IMR-90 (cell line): ENCODE measurements around the gene AUH. TPM values are rescaled to one million over a fixed set of nuclear protein-coding genes. Genes with fewer than 3 reads are reported as not detected.

Experiments
- ATAC-seq: fragments of 200-7000 bp; cut with Tn5 transposase; 2 replicates; pipeline ENCODE4 v1.9.1; 2020; ENCODE audit warnings: low read depth, mild to moderate bottlenecking, moderate library complexity
- BruUV-seq: library from RNA; stranded (reverse); fragments of 400-500 nt; replicated peaks from 2 replicates; lab custom pipeline; 2021; lab: Mats Ljungman, UMichigan
- CTCF ChIA-PET: fragments of 300-600 bp; formaldehyde crosslinking; extraction: SDS; loops from one replicate; lab custom pipeline; 2021; ENCODE audit warnings: antibody characterized with exemption; lab: Yijun Ruan, JAX
- POLR2A ChIA-PET: fragments of 300-600 bp; sonication (Branson Sonifier 250); formaldehyde crosslinking; loops from one replicate; lab custom pipeline; 2022; ENCODE audit warnings: antibody characterized with exemption; ENCODE audit not compliant: unreplicated experiment; lab: Charles Lee
- DNase-seq: peaks from one replicate; pipeline ENCODE4 v3.0.0; 2013
- H2AFZ ChIP-seq: replicated peaks from 2 replicates; pipeline ENCODE3; 2013; ENCODE audit warnings: low read length, mild to moderate bottlenecking; ENCODE audit not compliant: poor library complexity
- H2AK5ac ChIP-seq: 2 replicates; pipeline ENCODE4 v1.6.1; 2013; ENCODE audit warnings: low read depth, low read length, inconsistent platforms
- H2AK9ac ChIP-seq: replicated peaks from 2 replicates; pipeline ENCODE3; 2013; ENCODE audit warnings: mild to moderate bottlenecking, low read depth, low read length, moderate library complexity; ENCODE audit not compliant: poor library complexity
- H2BK120ac ChIP-seq: 2 replicates; pipeline ENCODE4 v1.6.1; 2013; ENCODE audit warnings: low read depth, low read length, inconsistent platforms
- H2BK15ac ChIP-seq: 3 replicates; pipeline ENCODE4 v1.6.1; 2013; ENCODE audit warnings: low read depth, low read length, inconsistent platforms
- H2BK20ac ChIP-seq: 2 replicates; pipeline ENCODE4 v1.6.1; 2013; ENCODE audit warnings: low read depth, mild to moderate bottlenecking, inconsistent platforms, low read length, moderate library complexity
- H2BK5ac ChIP-seq: 2 replicates; pipeline ENCODE4 v1.6.1; 2013; ENCODE audit warnings: mild to moderate bottlenecking, low read depth, low read length, inconsistent platforms; ENCODE audit not compliant: poor library complexity, severe bottlenecking
- H3K14ac ChIP-seq: replicated peaks from 2 replicates; pipeline ENCODE4 v1.6.1; 2013; ENCODE audit warnings: low read depth, low read length, inconsistent platforms
- H3K18ac ChIP-seq: 2 replicates; pipeline ENCODE4 v1.6.1; 2013; ENCODE audit warnings: low read depth, low read length, control low read depth
- H3K23ac ChIP-seq: 2 replicates; pipeline ENCODE4 v1.6.1; 2013; ENCODE audit warnings: low read depth, low read length, inconsistent platforms
- H3K27ac ChIP-seq: 2 replicates; pipeline ENCODE4 v1.5.1; 2013; ENCODE audit warnings: mild to moderate bottlenecking, control low read depth, low read length; ENCODE audit not compliant: insufficient read depth
- H3K27me3 ChIP-seq: 2 replicates; pipeline ENCODE4 v1.6.1; 2013; ENCODE audit warnings: low read length; ENCODE audit not compliant: control insufficient read depth, insufficient read depth
- H3K36me3 ChIP-seq: 2 replicates; pipeline ENCODE4 v1.6.1; 2013; ENCODE audit warnings: low read length, mixed read lengths; ENCODE audit not compliant: control insufficient read depth, insufficient read depth
- H3K4ac ChIP-seq: 2 replicates; pipeline ENCODE4 v1.6.1; 2013; ENCODE audit warnings: low read depth, low read length, inconsistent platforms
- H3K4me1 ChIP-seq: 2 replicates; pipeline ENCODE4 v1.6.1; 2013; ENCODE audit warnings: low read length, mixed read lengths; ENCODE audit not compliant: control insufficient read depth, insufficient read depth
- H3K4me2 ChIP-seq: 2 replicates; pipeline ENCODE4 v1.6.1; 2013; ENCODE audit warnings: low read depth, mild to moderate bottlenecking, control low read depth, low read length, moderate library complexity
- H3K4me3 ChIP-seq: 2 replicates; pipeline ENCODE4 v1.5.1; 2013; ENCODE audit warnings: low read depth, mild to moderate bottlenecking, control low read depth, low read length, moderate library complexity; ENCODE audit not compliant: insufficient read depth
- H3K56ac ChIP-seq: 2 replicates; pipeline ENCODE4 v1.6.1; 2013; ENCODE audit warnings: low read length, inconsistent platforms; ENCODE audit not compliant: insufficient read depth; ENCODE audit errors: extremely low read depth
- H3K79me1 ChIP-seq, 2 experiments: 2 replicates each; pipeline ENCODE4 v1.6.1; 2013; ENCODE audit warnings: low read length in 2 of 2, inconsistent platforms in 1 of 2, low read depth in 1 of 2
- H3K9ac ChIP-seq: 2 replicates; pipeline ENCODE4 v1.6.1; 2013; ENCODE audit warnings: low read depth, low read length, control low read depth
- H3K9me1 ChIP-seq: 2 replicates; pipeline ENCODE4 v1.6.1; 2013; ENCODE audit warnings: low read length, inconsistent platforms; ENCODE audit not compliant: insufficient read depth
- H3K9me3 ChIP-seq: 2 replicates; pipeline ENCODE4 v1.6.1; 2013; ENCODE audit warnings: low read length; ENCODE audit not compliant: control insufficient read depth, insufficient read depth
- H4K20me1 ChIP-seq: 2 replicates; pipeline ENCODE4 v1.6.1; 2013; ENCODE audit warnings: low read length, inconsistent platforms; ENCODE audit not compliant: insufficient read depth
- H4K5ac ChIP-seq: 2 replicates; pipeline ENCODE4 v1.6.1; 2013; ENCODE audit warnings: mild to moderate bottlenecking, low read depth, low read length, control low read depth
- H4K8ac ChIP-seq, 2 experiments: 2 replicates each; pipeline ENCODE4 v1.6.1; 2013; ENCODE audit warnings: low read depth in 2 of 2, low read length in 2 of 2, control low read depth in 1 of 2, inconsistent platforms in 1 of 2
- H4K91ac ChIP-seq: 2 replicates; pipeline ENCODE4 v1.6.1; 2013; ENCODE audit warnings: low read depth, low read length, inconsistent platforms; ENCODE audit not compliant: insufficient read depth
- BHLHE40 ChIP-seq: fragments of 150-350 bp; IDR thresholded peaks from 2 replicates; pipeline ENCODE4 v1.6.1; 2016; ENCODE audit warnings: mild to moderate bottlenecking, low read depth, low read length
- CEBPB ChIP-seq: IDR thresholded peaks from 2 replicates; pipeline ENCODE4 v1.6.1; 2012; ENCODE audit warnings: low read depth, low read length, improper control_type of control experiment
- CHD1 ChIP-seq: IDR thresholded peaks from 2 replicates; pipeline ENCODE4 v1.6.1; 2012; ENCODE audit warnings: low read depth, low read length, improper control_type of control experiment
- CTCF ChIP-seq: conservative IDR thresholded peaks from 2 replicates; pipeline ENCODE4 v1.5.1; 2012; ENCODE audit warnings: mild to moderate bottlenecking, low read depth, low read length, improper control_type of control experiment
- ELK1 ChIP-seq: fragments of 150-350 bp; IDR thresholded peaks from 2 replicates; pipeline ENCODE4 v1.6.1; 2016; ENCODE audit warnings: low read depth, mild to moderate bottlenecking, low read length, moderate library complexity, borderline replicate concordance
- FOS ChIP-seq: fragments of 150-350 bp; IDR thresholded peaks from 2 replicates; pipeline ENCODE4 v1.6.1; 2016; ENCODE audit warnings: low read depth, low read length
- MAFK ChIP-seq: IDR thresholded peaks from 2 replicates; pipeline ENCODE4 v1.6.1; 2012; ENCODE audit warnings: low read depth, low read length, improper control_type of control experiment
- MAZ ChIP-seq: IDR thresholded peaks from 2 replicates; pipeline ENCODE4 v1.6.1; 2012; ENCODE audit warnings: low read depth, mild to moderate bottlenecking, low read length, improper control_type of control experiment, moderate library complexity, borderline replicate concordance
- MXI1 ChIP-seq: IDR thresholded peaks from 2 replicates; pipeline ENCODE4 v1.6.1; 2012; ENCODE audit warnings: low read depth, mild to moderate bottlenecking, low read length, moderate library complexity, borderline replicate concordance
- NFE2L2 ChIP-seq: fragments of 150-350 bp; IDR thresholded peaks from 2 replicates; pipeline ENCODE4 v1.6.1; 2016; ENCODE audit warnings: low read depth, mild to moderate bottlenecking, low read length
- RAD21 ChIP-seq: IDR thresholded peaks from 2 replicates; pipeline ENCODE4 v1.6.1; 2012; ENCODE audit warnings: low read length, improper control_type of control experiment
- RCOR1 ChIP-seq: IDR thresholded peaks from 2 replicates; pipeline ENCODE4 v1.6.1; 2012; ENCODE audit warnings: mild to moderate bottlenecking, low read length, improper control_type of control experiment; ENCODE audit not compliant: insufficient replicate concordance
- RFX5 ChIP-seq: IDR thresholded peaks from 2 replicates; pipeline ENCODE4 v1.8.0; 2012; ENCODE audit warnings: low read depth, mild to moderate bottlenecking, low read length, moderate library complexity
- USF2 ChIP-seq: fragments of 150-350 bp; IDR thresholded peaks from 2 replicates; pipeline ENCODE4 v1.6.1; 2017; ENCODE audit warnings: mild to moderate bottlenecking, antibody characterized with exemption, low read length, low read depth
- WGBS, 2 experiments: methylation state at CpG; one replicate each; pipeline versions ENCODE4 v1.1.5 to v1.1.7; 2013; ENCODE audit warnings: missing lambda C conversion rate in 2 of 2; ENCODE audit not compliant: insufficient read length in 1 of 2; ENCODE audit errors: extremely low coverage in 2 of 2; 5-methylcytosine and 5-hydroxymethylcytosine counted together
- dilution Hi-C: fragments of 300-500 bp; cut with HindIII; formaldehyde crosslinking; loops from one replicate; pipeline ENCODE4 v1.14.3; 2018; ENCODE audit warnings: low sequenced_read_pairs; ENCODE audit not compliant: unreplicated experiment
- in situ Hi-C: fragments of 300-500 bp; cut with MboI; formaldehyde crosslinking; loops from 3 replicates; pipeline ENCODE4 v1.14.3; 2019; ENCODE audit warnings: low sequenced_read_pairs, inconsistent platforms, mixed read lengths
- intact Hi-C: fragments of 100-400 bp; cut with micrococcal nuclease; formaldehyde crosslinking; loops from 2 replicates; pipeline ENCODE4 v1.10.0; 2022
- polyA plus RNA-seq, 3 experiments: library from polyadenylated mRNA; depleted of rRNA; stranded (reverse); fragments of >200 nt; gene quantifications; 2 replicates each; pipeline ENCODE4 v1.2.3, GENCODE V29; 2012; ENCODE audit warnings: low replicate concordance in 1 of 3
- total RNA-seq: library from RNA; depleted of rRNA; stranded (reverse); fragments of >200 nt; gene quantifications from 2 replicates; pipeline ENCODE4 v1.2.3, GENCODE V29; 2012

Gene AUH
- total and polyA plus RNA-seq, 2 of the 4 experiments (the other 2 are of a cell fraction) = 5.9 to 8.1 TPM

GRCh38 chr9:91364702-91365101 lies 3.0 kb upstream of the AUH start:
- WGBS, 2 experiments = 33% methylated on average over 1 of the region's 3 CpGs; no CpG with 5 or more reads in 1 of the 2 experiments
- in situ Hi-C loops = no loop called here

More at GRCh38 chr9:91364702-91365101, 3.0 kb upstream of the AUH start:
- H4K5ac ChIP-seq = no peak overlapping the region
- no peaks in the 10 kb centered on the region for H3K27me3 ChIP-seq
- intact Hi-C loops (no loop called here), dilution Hi-C loops (no loop called here)
- H2AFZ ChIP-seq = no peak overlapping the region
- no peak overlapping the region for H3K14ac ChIP-seq
- no peak overlapping the region for H3K18ac ChIP-seq
- H3K9ac ChIP-seq = no peak overlapping the region
- no peaks in the 10 kb centered on the region for H3K36me3 ChIP-seq
- H2BK15ac ChIP-seq = no peak overlapping the region
- H2BK20ac ChIP-seq = no peak overlapping the region
- no peak overlapping the region for H4K8ac ChIP-seq
- H3K4ac ChIP-seq = no peak overlapping the region
- POLR2A ChIA-PET = no interaction called here
- no peaks in the 10 kb centered on the region for H3K9me3 ChIP-seq
- no peak overlapping the region for H2AK9ac ChIP-seq
- H3K4me2 ChIP-seq = no peak overlapping the region
- DNase-seq (no peak), ATAC-seq (no peak)
- H2AK5ac ChIP-seq = no peak overlapping the region
- H3K79me1 ChIP-seq = peaks cover 10 to 24% of the 10 kb centered on the region in 2 experiments
- H3K56ac ChIP-seq = no peak overlapping the region
- H3K9me1 ChIP-seq = peaks cover 9% of the 10 kb centered on the region; the same call in 1 of the 2 replicates
- no peak overlapping the region for H2BK120ac ChIP-seq
- no peaks in the 10 kb centered on the region for H4K20me1 ChIP-seq
- no peak overlapping the region for H3K27ac ChIP-seq
- TF ChIP-seq ELK1 = no peak
- TF ChIP-seq MAZ = no peak
- no peak for TF ChIP-seq FOS
- no peak for TF ChIP-seq USF2
- TF ChIP-seq RCOR1 = no peak
- TF ChIP-seq MAFK = no peak
- no peak for TF ChIP-seq CTCF
- TF ChIP-seq CHD1 = no peak
- TF ChIP-seq RFX5 = no peak
- TF ChIP-seq RAD21 = no peak
- no peak for TF ChIP-seq CEBPB
- no peak for TF ChIP-seq MXI1
- TF ChIP-seq BHLHE40 = no peak
- TF ChIP-seq NFE2L2 = no peak
- H3K4me3 ChIP-seq = no peak overlapping the region
- H4K91ac ChIP-seq = no peak overlapping the region
- no peak overlapping the region for H2BK5ac ChIP-seq
- no peak overlapping the region for H3K23ac ChIP-seq
- no TSS peak for BruUV-seq
- H3K4me1 ChIP-seq = peaks cover 4% of the 10 kb centered on the region
- CTCF ChIA-PET = interaction anchor here (0.6 kb wide), 1 partner anchor 217 kb away, joined by 3 read pairs; no protein-coding TSS in a partner anchor
